AG04449 (cell line): ENCODE results near the gene TERT.
"Not testable (repeated sequence)": the region's sequence is repeated elsewhere in the genome, so short reads cannot be mapped to it uniquely, and the experiment has no call there.

Experiments
- CTCF ChIA-PET: fragments of 350-600 bp; formaldehyde crosslinking; extraction: SDS; loops from one replicate; lab custom pipeline; 2021; ENCODE audit warnings: antibody characterized with exemption; lab: Yijun Ruan, JAX
- POLR2A ChIA-PET: fragments of 400-600, 350-600 bp; formaldehyde crosslinking; extraction: SDS; loops from one replicate; lab custom pipeline; 2020; ENCODE audit warnings: antibody characterized with exemption, inconsistent platforms; lab: Yijun Ruan, JAX
- DNase-seq: peaks from one replicate; pipeline ENCODE4 v3.0.0-alpha.2; 2010; ENCODE audit warnings: low read depth, low spot score
- H3K4me3 ChIP-seq: 2 replicates; pipeline ENCODE4 v1.5.1; 2011; ENCODE audit warnings: low read depth, mild to moderate bottlenecking, control low read depth, low read length
- CTCF ChIP-seq: IDR thresholded peaks from one replicate; pipeline ENCODE4 v1.5.1; 2011; ENCODE audit warnings: mild to moderate bottlenecking, moderate library complexity, low read length, control low read depth, inconsistent platforms; ENCODE audit not compliant: insufficient read depth; ENCODE audit errors: missing control alignments

TERT gene

GRCh38 chr5:1334831-1335539 is 40.1 kb upstream of the TERT start:
- no peak for DNase-seq
- CTCF ChIA-PET: interaction anchor here (1.5 kb wide), 1 partner anchor 10 kb away, joined by 3 read pairs; the partner anchor contains the start of gene CLPTM1L
- no peak for TF ChIP-seq CTCF
- POLR2A ChIA-PET: no interaction called here
- no peak overlapping the region for H3K4me3 ChIP-seq

GRCh38 chr5:1333986-1334385 is 39.1 kb upstream of the TERT start:
- ChIA-PET POLR2A (no interaction called here), CTCF (interaction anchor here (1.5 kb wide), 1 partner anchor 11 kb away, joined by 3 read pairs; the partner anchor contains the start of gene CLPTM1L)
- no peak for DNase-seq
- TF ChIP-seq CTCF: no peak
- H3K4me3 ChIP-seq: no peak overlapping the region

GRCh38 chr5:1333286-1333685 is 38.4 kb upstream of the TERT start:
- DNase-seq, CTCF ChIA-PET, H3K4me3 ChIP-seq, POLR2A ChIA-PET: not testable (repeated sequence)

- no peak for DNase-seq
- H3K4me3 ChIP-seq: no peak overlapping the region
- TF ChIP-seq CTCF: no peak
- POLR2A ChIA-PET: no interaction called here
- CTCF ChIA-PET: no interaction called here
These were observed 37.7 kb upstream of the TERT start for GRCh38 chr5:1332461-1333001.

GRCh38 chr5:1331861-1332405 is 37.1 kb upstream of the TERT start:
- ChIA-PET POLR2A (no interaction called here), CTCF (no interaction called here)
- DNase-seq: no peak
- no peak overlapping the region for H3K4me3 ChIP-seq
- no peak for TF ChIP-seq CTCF

GRCh38 chr5:1330847-1331831 is 36.3 kb upstream of the TERT start:
- TF ChIP-seq CTCF: no peak
- ChIA-PET POLR2A (no interaction called here), CTCF (no interaction called here)
- no peak overlapping the region for H3K4me3 ChIP-seq
- no peak for DNase-seq
